T-helper 1 cell (primary cell): ENCODE data around the gene YBX1.

ENCODE experiments used
- DNase-seq, 5 donors: peaks; one replicate each; pipeline ENCODE4 v3.0.0-alpha.2; 2012 to 2020

YBX1 gene

DNA sequence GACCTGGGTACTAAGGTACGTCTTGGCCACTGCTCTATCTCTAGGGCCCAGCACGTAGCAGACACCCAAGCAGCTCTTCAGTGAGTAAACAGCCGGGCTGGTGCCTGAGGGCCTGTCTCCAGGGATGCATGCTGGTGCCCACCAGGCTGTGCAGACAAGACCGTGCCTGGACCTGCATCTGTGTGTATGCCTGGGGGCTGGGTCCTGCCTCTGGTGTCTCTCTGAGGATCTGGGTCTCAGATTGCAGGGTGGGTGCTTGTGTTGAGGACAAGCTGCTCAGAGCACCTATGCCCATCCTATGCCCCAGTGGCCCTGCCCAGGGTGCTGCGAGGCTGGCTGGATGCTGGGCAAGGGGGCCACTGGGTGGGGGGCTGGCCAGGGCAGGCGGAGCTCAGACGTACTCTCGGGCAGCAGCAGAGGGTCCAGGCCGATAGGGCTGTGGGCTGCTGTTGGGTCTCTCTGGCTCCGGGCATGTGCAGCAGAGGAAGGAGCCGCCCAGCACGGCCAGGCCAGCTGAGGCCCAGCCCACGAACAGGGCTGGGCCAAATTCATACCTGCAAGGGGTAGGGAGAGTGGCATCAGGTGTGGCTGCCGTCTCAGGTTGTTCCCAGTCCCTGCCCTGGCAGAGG, 53.4 kb downstream of the YBX1 start:
- no peak for DNase-seq

GRCh38 chr1:42736152-42736551, 53.9 kb downstream of the YBX1 start:
- no peak for DNase-seq

GRCh38 chr1:42736571-42737200, 54.5 kb downstream of the YBX1 start:
- DNase-seq, result no peak

GRCh38 chr1:42737257-42737656, 55.0 kb downstream of the YBX1 start:
- no peak for DNase-seq

DNA sequence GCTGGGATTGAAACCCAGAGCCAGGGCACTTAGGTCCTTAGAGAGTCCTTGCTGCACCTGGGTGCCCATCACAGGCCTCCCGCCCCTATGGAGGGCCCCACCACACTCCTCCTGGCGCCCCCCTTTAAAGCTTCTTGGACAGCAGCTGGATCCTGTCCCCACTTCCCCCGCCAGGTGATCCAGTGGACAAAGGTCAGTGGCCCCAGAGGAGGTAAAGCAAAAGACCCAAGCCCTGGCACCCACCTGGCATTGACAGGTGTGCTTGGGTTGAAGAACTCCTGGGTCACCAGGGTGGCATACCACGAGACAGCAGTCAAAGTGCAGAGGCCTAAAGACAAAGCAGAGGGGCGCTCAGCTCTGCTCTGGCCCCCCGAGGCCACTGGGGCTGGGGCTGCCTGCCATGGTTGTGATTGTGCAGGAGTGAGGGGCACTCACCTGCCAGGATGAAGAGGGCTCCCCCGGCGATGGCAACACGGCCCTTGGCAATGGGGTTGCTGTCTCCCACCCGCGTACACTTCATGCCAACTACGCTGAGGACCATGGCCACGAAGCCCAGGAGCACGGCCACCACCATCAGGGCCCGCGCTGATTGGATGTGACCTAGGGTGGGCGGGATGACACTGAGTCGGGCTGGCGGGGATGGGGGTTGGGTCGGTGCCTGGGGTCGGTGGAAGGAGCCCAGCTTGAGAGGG, 55.9 kb downstream of the YBX1 start:
- DNase-seq, result no peak

DNA sequence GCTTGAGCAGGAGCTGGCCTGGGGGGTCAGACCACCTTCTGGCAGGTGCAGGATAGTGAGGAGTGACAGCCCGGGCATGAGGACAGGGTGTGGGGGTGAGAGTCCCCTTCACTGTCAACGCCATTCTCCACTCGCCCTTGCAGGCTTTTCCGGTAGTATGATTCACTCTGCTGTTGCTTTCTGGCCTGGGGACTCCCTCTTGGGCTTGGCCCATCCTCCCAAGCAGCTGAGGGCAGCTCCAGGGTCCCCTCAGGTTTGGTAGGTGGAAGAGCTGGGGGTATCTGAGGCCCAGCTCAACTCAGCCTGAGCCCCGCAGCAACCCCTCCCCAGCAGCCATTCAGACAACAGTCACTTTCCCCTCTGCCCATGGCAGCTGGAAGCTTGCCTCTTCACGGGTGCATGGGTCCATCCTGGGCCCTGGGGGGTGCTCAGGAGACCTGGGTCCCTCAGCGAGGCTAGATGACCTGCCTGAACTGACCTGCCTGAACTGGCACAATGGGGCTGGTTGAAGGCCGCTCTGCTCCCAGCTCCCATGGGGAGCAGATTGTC, 56.5 kb downstream of the YBX1 start:
- DNase-seq, result no peak

DNA sequence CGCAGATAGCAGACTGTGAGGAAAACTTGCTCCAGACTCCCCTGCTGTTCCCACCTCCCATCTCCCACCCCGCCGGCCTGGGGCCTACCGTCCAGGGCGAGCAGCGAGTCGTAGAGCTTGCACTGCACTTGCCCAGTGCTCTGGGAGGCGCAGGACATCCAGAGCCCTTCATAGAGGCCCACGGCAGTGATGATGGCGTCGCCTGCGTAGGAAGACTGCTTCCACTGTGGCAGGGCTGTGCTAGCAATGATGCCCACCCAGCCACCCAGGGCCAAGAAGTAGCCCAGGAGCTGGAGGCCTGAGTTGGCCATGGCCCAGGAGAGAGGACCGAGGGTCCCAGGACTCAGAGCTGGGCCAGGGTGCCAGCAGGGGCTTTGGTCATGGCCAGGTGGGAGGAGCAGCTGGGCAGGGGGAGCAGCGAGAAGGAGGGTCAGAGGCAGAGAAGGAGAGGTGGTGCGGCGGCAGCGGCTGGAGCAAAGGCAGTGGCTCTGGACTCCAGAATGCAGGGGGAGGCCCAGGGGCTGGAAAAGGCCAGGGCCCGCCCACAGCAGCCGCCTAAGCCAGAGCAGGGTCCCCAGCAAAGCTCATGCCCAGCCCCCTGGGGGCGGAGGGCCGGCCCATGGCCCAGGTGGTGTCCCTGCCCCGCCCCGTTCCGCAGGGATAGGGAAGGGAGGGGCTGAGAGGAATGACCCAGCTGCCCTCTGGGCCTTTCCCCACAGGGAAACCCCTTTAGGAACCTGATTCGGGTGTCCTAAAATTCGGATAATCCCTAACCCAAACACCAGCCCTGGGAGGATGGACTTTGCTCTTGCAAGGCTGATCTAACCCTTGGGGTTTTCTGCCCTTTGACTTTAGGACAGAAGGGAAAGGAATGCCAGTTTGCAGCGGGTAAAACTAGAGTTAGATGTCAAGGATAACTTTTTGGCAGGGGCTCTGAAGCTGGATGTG, 57.8 kb downstream of the YBX1 start, which contains the start of gene CLDN19:
Gene CLDN19, minus strand, starts transcription at position 484 of the 948 bp plus-strand sequence. Its CDS starts 173 bp downstream, at position 311.
- DNase-seq, result no peak

DNA sequence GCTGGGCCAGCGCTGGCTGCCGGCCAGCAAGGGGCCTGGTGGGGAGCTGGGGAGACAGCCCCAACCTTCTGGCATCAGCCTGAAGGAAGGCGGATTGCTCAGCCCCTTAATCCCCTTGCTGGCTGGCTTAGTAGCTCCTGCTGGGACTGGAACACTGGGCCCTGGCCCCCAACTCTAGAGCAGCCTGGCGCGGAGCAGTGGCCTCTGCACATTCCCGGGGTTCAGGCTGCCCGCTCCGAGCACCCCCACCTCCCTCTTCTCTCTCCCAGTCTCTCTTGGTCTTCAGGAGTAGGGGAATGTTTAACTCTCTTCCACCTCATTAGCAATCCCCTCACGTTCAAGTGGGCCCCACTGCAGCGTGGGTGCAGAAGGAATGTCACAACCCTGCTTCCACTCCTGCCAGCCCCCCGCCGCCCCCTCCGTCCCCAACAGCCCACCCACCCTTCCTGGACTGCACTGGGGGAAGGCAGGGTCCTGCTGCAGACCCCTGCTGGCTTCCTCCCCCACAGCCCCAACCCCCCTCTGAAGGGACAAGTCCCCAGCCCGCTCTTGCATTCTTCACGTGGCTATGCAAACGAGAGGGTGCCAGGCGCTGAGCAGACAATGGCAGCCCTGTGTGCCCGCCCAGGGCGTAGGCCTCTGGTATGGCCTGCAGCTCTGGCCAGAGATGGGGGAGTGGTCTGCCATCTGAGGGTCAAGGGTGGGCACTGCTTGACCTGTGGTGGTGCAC, 58.8 kb downstream of the YBX1 start:
- no peak for DNase-seq

GRCh38 chr1:42741706-42742105, 59.5 kb downstream of the YBX1 start:
- DNase-seq, result no peak

- DNase-seq, result no peak
Measured at GRCh38 chr1:42742141-42742540, 59.9 kb downstream of the YBX1 start.

- no peak for DNase-seq
Measured at GRCh38 chr1:42742617-42743316, 60.5 kb downstream of the YBX1 start.

GRCh38 chr1:42743317-42744147, 61.3 kb downstream of the YBX1 start:
- DNase-seq, result no peak

DNA sequence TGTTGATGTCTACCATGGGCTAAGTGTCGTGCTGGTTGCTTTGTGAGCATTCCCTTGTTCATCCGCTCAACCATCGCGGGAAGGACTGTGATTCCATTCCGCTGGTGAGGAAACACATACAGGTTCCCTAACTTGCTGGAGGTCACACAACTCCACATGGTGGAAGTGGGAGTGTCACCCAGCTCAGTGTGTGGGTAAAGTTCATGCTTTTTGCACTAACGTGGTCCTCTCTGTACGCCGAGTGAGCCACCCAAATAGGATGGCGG, 61.9 kb downstream of the YBX1 start:
- DNase-seq, result no peak

DNA sequence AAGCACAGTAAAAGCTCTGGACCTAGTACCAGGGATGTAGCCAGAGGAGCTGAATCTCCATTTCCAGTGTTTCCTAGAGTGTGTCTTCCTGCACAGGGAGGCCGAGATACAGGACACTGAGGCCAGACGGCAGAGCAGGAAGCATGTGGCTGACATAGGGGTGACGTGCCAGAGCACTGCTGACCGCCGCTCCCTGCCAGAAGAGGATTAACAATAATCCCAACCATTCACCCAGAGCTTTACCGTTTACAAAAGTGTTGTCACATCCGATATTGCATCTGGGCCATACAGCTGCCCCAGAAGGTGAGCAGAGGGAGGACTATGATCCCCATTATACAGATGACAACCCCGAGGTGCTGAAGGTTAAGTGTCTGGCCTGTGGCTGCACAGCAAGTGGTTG, 63.6 kb downstream of the YBX1 start:
- no peak for DNase-seq

GRCh38 chr1:42746436-42747105, 64.4 kb downstream of the YBX1 start:
- DNase-seq, result no peak

DNA sequence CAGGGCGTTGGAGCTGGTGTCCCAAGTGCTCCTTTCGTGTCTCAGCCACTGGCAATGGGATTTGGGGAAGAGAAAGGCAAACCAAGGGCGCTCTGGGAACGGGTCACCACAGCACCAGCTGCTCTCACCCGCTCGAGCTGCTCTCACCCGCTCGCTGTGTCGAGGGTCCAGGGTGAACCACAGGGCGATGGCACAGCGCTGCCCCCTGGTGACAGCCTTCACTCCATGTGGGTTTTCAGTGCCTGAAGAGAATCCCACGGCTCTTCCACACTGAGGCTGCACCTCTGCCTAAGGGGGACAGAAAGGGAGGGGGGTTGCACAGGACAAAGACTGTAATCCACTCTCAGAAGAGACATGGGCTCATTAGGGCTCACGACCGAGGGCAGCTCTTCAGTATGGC, 64.9 kb downstream of the YBX1 start:
- peak in 2 of 5 donors; percentile 25 to 37 for DNase-seq

- DNase-seq, result no peak
Measured at GRCh38 chr1:42748021-42748420, 65.8 kb downstream of the YBX1 start.

DNA sequence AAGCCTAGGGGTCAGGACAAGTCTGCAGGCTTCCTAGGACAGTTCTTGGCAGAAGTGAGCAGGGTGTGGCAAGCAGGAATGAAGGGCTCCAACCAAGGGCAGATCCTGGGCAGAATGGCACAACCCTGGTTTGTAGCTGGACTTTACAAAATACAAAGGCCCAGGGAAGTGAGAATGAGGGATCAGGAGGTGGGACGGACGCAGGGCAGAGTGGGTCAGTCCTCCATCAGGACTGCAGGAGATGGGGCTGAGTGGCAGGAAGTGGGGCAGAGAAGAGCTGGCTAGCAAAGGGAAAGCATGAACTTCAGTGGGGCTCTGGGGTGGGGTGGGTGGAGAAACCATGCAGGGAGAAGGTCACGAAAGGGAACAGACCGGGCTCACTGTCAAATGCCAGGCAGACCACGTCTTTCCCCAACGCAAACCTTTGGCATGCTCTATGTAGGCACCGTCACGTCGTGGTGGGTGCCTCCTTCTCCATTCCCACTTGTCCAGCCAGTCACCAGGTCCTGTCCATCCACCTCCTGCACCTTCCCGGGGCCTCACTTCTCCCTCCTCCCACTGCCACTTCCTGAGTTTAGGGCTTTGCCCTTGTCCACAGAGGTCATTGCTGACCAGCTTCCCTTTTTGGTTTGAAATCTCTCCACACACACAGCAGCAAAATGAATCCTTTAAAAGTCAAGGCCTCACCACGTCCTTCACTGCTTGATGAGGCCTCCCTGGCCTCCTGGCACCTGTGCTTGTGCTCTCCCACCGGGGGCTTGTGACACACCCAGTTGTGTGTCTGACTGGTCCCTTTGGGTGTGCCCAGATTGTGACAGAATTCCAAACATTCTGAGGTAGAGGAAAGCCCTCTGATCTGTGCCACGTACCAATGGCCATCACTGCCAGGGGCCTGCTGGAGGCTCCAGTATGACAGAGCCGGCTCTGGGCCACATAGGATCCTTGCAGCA, 66.5 kb downstream of the YBX1 start:
- no peak for DNase-seq

DNA sequence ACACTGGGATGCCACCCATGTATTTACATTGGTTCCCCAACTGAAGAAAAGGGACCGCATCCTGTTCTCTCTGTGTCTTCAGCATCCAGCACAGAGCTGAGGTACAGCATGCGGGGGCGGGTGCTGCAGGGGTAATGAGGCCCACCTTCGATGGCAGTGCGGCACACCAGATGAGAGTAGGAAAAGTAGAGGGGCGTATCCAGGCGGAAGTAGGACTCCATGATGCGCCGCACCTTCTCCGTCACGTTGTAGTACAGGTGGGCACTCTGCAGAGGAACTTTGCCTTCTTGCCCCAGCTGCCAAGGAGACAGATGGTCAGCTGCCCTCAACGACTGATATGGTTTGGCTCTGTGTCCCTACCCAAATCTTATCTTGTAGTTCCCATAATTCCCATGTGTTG, 67.8 kb downstream of the YBX1 start:
- DNase-seq, result no peak
